SK-N-MC (cell line): ENCODE data around the gene IGLL1.
A peak's percentile ranks its signal among the peaks of the same experiment; 100 is the strongest.

ENCODE experiments used
- DNase-seq: peaks from one replicate; pipeline ENCODE4 v3.0.0-alpha.2; 2011; ENCODE audit warnings: low read depth, low spot score
- H3K27ac ChIP-seq: fragments of 200-600 bp; sonication (generic); 2 replicates; pipeline ENCODE4 v1.5.1; 2016; ENCODE audit warnings: mixed run types
- H3K36me3 ChIP-seq: fragments of 200-600 bp; sonication (generic); 2 replicates; pipeline ENCODE4 v1.6.1; 2017; ENCODE audit warnings: antibody characterized with exemption, low read length, mixed read lengths; ENCODE audit not compliant: insufficient read depth
- H3K4me3 ChIP-seq: fragments of 200-600 bp; sonication (generic); 2 replicates; pipeline ENCODE4 v1.5.1; 2016
- H3K9ac ChIP-seq: fragments of 200-600 bp; sonication (generic); 2 replicates; pipeline ENCODE4 v1.8.0; 2017; ENCODE audit warnings: mixed run types, mixed read lengths; ENCODE audit not compliant: insufficient read length
- H3K9me3 ChIP-seq: fragments of 200-600 bp; sonication (generic); 2 replicates; pipeline ENCODE4 v1.6.1; 2017; ENCODE audit warnings: low read depth, mild to moderate bottlenecking, antibody characterized with exemption, low read length, moderate library complexity, mixed read lengths
- EZH2 ChIP-seq: fragments of 200-600 bp; sonication (generic); IDR thresholded peaks from one replicate; pipeline ENCODE4 v1.6.1; 2017; ENCODE audit warnings: antibody characterized with exemption
- FOXP2 ChIP-seq: optimal IDR thresholded peaks from 2 replicates; pipeline ENCODE3; 2011; ENCODE audit warnings: mild to moderate bottlenecking, moderate library complexity; ENCODE audit not compliant: insufficient read depth; ENCODE audit errors: extremely low read length, control extremely low read depth
- POLR2AphosphoS5 ChIP-seq: IDR thresholded peaks from 2 replicates; pipeline ENCODE4 v1.6.1; 2012; ENCODE audit warnings: mild to moderate bottlenecking, low read depth, low read length, borderline replicate concordance

The IGLL1 gene

GRCh38 chr22:23531966-23532705 lies 48.0 kb downstream of the IGLL1 start:
- Histone ChIP-seq H3K9ac (no peak overlapping the region), H3K4me3 (no peak overlapping the region), H3K36me3 (no peaks in the 10 kb centered on the region), H3K27ac (no peak overlapping the region), H3K9me3 (no peaks in the 10 kb centered on the region)
- TF ChIP-seq EZH2 (no peak), FOXP2 (no peak), POLR2AphosphoS5 (no peak)
- DNase-seq, result no peak

- Histone ChIP-seq H3K27ac (no peak overlapping the region), H3K36me3 (no peaks in the 10 kb centered on the region), H3K9ac (no peak overlapping the region), H3K9me3 (no peaks in the 10 kb centered on the region), H3K4me3 (no peak overlapping the region)
- TF ChIP-seq EZH2 (no peak), POLR2AphosphoS5 (no peak), FOXP2 (no peak)
- DNase-seq, result no peak
Measured at GRCh38 chr22:23531283-23531956, 48.7 kb downstream of the IGLL1 start.

DNA sequence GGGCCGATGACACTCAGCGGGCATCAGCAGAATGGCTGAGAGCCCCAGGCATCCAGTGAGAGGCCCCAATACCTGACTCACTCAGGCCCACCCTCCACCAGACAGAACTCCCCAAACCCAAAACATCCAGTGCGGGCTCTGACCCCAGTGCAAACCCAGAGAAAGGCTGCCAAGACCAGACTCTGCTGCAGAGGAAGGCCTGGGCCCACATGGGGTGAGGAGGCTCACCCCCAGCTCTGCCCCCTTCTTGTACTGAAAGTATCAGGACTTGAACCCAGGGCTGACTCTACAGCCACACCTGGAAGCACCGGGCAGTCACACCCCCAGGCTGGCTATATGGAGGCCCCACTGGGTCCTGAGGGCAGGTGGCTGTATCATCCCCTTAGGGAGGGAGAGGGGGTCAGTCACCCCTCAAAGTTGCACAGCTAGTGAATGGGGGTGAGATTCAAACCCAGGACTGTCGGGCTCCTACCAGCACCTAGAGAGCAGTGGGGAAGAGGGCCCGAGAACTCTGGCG lies 49.3 kb downstream of the IGLL1 start:
- no peak overlapping the region for H3K9ac ChIP-seq
- H3K27ac ChIP-seq, result no peak overlapping the region
- no peaks in the 10 kb centered on the region for H3K9me3 ChIP-seq
- DNase-seq, result no peak
- no peaks in the 10 kb centered on the region for H3K36me3 ChIP-seq
- no peak overlapping the region for H3K4me3 ChIP-seq
- TF ChIP-seq EZH2 (no peak), FOXP2 (no peak)

DNA sequence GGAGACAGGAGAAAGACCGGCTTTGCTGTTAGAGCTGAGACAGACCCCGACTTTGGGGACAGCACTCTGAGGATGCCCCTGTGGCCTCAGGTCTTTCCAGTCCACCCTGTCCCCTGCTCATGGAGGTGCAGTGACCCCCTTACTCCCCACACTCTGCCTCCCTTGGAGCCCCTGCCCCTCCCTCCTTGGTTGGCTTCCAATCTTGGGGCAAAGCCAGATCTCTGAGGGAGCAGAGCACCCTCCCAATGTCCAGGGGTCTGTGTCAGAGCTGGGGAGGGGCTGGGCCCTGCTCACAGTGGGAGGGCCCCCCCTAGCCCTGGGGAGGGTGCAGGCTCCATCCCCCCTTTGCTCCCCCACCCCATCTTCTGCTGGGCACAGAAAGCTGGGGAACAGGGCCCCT lies 50.0 kb downstream of the IGLL1 start:
- Histone ChIP-seq H3K4me3 (no peak overlapping the region), H3K27ac (no peak overlapping the region), H3K9ac (no peak overlapping the region), H3K36me3 (no peaks in the 10 kb centered on the region), H3K9me3 (no peaks in the 10 kb centered on the region)
- no peak for DNase-seq
- TF ChIP-seq POLR2AphosphoS5 (no peak), EZH2 (no peak), FOXP2 (no peak)

DNA sequence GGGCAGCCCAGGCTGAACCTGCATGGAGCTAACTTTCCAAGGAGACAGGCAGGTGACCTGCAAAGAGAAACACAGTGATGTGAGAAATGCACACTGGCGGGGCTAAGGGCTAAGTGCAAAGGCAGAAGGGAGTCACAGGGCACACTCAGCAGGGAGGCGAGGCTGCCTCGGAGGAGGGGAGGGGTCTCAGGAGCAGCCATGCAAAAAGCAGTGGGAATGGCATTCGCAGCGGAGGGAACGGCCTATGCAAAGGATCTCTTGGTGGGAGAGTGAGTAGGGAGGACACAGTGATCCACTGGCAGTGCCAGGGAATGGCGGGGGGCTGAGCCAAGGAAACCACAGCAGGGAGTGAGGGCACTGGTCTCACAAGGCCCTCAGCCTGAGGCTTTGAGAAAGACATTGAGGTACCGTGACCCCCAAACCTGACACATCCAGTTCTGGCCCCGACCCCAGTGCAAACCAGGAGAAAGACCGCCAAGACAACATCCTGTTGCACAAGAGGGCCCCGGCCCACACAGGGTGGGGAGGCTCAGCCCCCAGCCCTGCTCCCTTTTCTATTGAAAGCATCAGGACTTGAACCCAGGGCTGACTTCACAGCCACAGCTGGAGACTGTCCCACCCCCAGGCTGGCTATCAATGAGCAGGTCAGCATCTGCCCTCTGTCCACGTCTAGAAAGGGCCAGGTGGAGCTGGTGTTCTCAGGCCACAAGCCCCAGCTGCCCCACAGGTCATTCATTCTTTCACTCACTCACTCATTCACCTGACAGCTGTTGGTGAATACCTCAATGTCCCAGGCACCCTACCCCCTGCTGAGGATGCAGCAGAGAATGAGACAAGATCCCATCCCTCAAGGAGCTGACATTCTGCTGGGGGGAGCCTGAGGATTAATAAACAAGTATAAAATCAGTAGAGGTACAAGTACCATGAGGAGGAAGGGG lies 50.7 kb downstream of the IGLL1 start:
- Histone ChIP-seq H3K9ac (no peak overlapping the region), H3K9me3 (no peaks in the 10 kb centered on the region), H3K27ac (no peak overlapping the region), H3K4me3 (no peak overlapping the region), H3K36me3 (no peaks in the 10 kb centered on the region)
- TF ChIP-seq FOXP2, result no peak
- no peak for TF ChIP-seq EZH2
- TF ChIP-seq POLR2AphosphoS5, result no peak
- DNase-seq, result no peak

GRCh38 chr22:23527971-23528740 lies 51.9 kb downstream of the IGLL1 start:
- Histone ChIP-seq H3K36me3 (no peaks in the 10 kb centered on the region), H3K4me3 (no peak overlapping the region), H3K9ac (no peak overlapping the region), H3K9me3 (no peaks in the 10 kb centered on the region), H3K27ac (no peak overlapping the region)
- no peak for TF ChIP-seq FOXP2
- TF ChIP-seq EZH2, result no peak
- TF ChIP-seq POLR2AphosphoS5, result no peak
- DNase-seq, result no peak

DNA sequence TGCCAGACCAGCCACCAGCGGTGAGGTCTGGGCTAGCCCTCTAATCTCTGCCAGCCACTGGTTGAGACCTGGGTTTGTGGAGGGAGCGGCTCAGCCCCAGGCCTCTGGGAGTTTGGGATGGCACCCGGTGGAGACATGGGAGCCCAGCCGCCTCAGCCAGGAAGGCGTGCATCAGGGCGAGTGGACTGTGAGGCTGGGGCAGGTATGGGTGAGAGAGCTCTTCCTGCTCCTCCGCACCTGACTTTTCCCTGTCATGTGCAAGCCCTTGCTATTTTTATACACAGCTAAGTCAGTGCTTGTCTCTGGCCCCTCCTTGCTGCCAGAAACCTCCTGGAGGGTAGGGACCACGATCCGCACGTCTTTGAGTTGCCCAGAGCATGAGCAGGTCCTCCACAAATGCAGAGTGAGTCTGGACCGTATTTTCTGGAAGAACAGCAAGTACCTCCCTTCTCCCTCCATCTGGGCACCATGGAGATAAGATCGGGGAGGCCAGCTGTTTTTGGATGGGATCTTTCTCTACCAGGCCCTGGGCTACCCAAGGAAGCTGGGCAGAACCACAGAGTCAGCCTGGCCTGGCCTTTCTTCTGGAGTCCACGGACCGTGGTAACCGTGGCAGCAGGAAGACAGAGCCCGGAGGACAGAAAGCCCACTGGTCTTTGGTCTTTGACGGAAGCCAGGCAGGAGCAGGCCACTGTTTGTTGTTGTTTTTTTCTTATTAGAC lies 53.3 kb downstream of the IGLL1 start:
- TF ChIP-seq FOXP2, result no peak
- TF ChIP-seq POLR2AphosphoS5, result no peak
- no peak for TF ChIP-seq EZH2
- Histone ChIP-seq H3K27ac (peak overlapping the region; percentile 20), H3K9me3 (no peaks in the 10 kb centered on the region), H3K9ac (no peak overlapping the region), H3K36me3 (no peaks in the 10 kb centered on the region), H3K4me3 (no peak overlapping the region)
- no peak for DNase-seq
